Natural killer cell (primary cell): ENCODE results near the gene CNRIP1. TPM values are rescaled to one million over a fixed set of nuclear protein-coding genes. Genes with fewer than 3 reads are reported as not detected.

Experiments
- ATAC-seq, 3 donors: fragments of 150-1000 bp in 2 of 3; fragments of 200-7000 bp in 1 of 3; cut with Tn5 transposase; 1 replicate in 1 of 3; 2 replicates in 2 of 3; pipeline ENCODE4 v1.10.0; 2021; ENCODE audit warnings: mild to moderate bottlenecking in 2 of 3, moderate library complexity in 2 of 3
- DNase-seq, 2 donors: peaks; one replicate each; pipeline versions ENCODE4 v3.0.0 to v3.0.0-alpha.2; 2013 to 2021; ENCODE audit warnings: mixed read lengths in 1 of 2
- H3K27ac ChIP-seq: one replicate; pipeline ENCODE4 v1.5.1; 2013; ENCODE audit warnings: mild to moderate bottlenecking, low read length
- H3K27me3 ChIP-seq: one replicate; pipeline ENCODE4 v1.6.1; 2013; ENCODE audit warnings: low read length; ENCODE audit not compliant: control insufficient read depth, insufficient read depth
- H3K36me3 ChIP-seq: one replicate; pipeline ENCODE4 v1.6.1; 2013; ENCODE audit warnings: low read length; ENCODE audit not compliant: control insufficient read depth, insufficient read depth
- H3K4me1 ChIP-seq: one replicate; pipeline ENCODE4 v1.6.1; 2013; ENCODE audit warnings: low read length; ENCODE audit not compliant: control insufficient read depth, insufficient read depth
- H3K4me3 ChIP-seq: one replicate; pipeline ENCODE4 v1.5.1; 2013; ENCODE audit warnings: low read length
- H3K9me3 ChIP-seq: one replicate; pipeline ENCODE4 v1.6.1; 2013; ENCODE audit warnings: low read length; ENCODE audit not compliant: control insufficient read depth, insufficient read depth
- H3K27ac Mint-ChIP-seq, 2 donors: one replicate each; pipeline ENCODE4 v1.8.0; 2022; ENCODE audit warnings: mild to moderate bottlenecking in 2 of 2, mixed read lengths in 2 of 2, moderate library complexity in 1 of 2
- H3K27me3 Mint-ChIP-seq, 2 donors: one replicate each; pipeline ENCODE4 v1.8.0; 2022; ENCODE audit warnings: low read depth in 2 of 2, mixed read lengths in 2 of 2
- H3K36me3 Mint-ChIP-seq: one replicate; pipeline ENCODE4 v1.8.0; 2022; ENCODE audit warnings: mixed read lengths
- H3K4me1 Mint-ChIP-seq, 2 donors: one replicate each; pipeline ENCODE4 v1.8.0; 2022; ENCODE audit warnings: mixed read lengths in 2 of 2
- H3K4me3 Mint-ChIP-seq: one replicate; pipeline ENCODE4 v1.8.0; 2022; ENCODE audit warnings: mild to moderate bottlenecking, moderate library complexity, mixed read lengths
- H3K9me3 Mint-ChIP-seq, 2 donors: one replicate each; pipeline ENCODE4 v1.8.0; 2022; ENCODE audit warnings: mixed read lengths in 2 of 2
- WGBS: methylation state at CpG from one replicate; pipeline ENCODE4 v1.1.7; 2013; ENCODE audit warnings: missing lambda C conversion rate; ENCODE audit not compliant: insufficient coverage; 5-methylcytosine and 5-hydroxymethylcytosine counted together
- intact Hi-C: fragments of 100-400 bp; cut with micrococcal nuclease; formaldehyde crosslinking; loops from one replicate; pipeline ENCODE4 v1.14.2; 2022
- total RNA-seq, 4 donors: library from RNA; stranded (reverse); fragments of 120-200 nt in 1 of 4; gene quantifications; one replicate each; pipeline versions ENCODE4 v1.2.3 to v1.2.4, GENCODE V29; 2013 to 2022
- TF ChIP-seq, protein P1 (sequence below): fragments of 200-600 bp; IDR thresholded peaks from one replicate; pipeline ENCODE4 v1.8.0; 2022; ENCODE audit warnings: antibody characterized with exemption

The CNRIP1 gene
- total RNA-seq, 3 donors from 2014 or later (not counting 1 experiment from before 2014, with no cell fraction given) = 0.39 to 0.98 TPM; not detected in 1

DNA sequence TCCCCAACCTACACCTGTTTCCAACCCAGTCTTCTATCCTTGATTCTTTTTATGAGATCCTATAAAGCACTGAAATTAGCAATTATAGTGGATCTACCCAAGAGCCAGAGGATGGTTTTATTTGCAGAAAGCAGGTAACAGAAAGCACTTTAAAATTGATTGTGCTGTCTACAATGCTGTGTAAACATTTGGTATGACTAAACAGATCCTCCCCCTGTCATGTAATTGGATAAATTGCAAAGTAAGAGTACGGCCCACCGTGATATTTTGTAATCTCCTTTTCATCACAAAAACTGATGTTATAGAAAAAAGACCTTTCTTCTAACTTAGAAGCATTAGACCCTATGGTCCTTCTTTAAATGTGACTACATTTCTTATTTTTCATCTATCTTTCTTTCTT lies 56.1 kb downstream of the CNRIP1 start:
- Mint-ChIP-seq H3K9me3 (no peaks in the 10 kb centered on the region), H3K4me3 (no peak overlapping the region), H3K27ac (no peak overlapping the region), H3K36me3 (no peaks in the 10 kb centered on the region), H3K4me1 (no peaks in the 10 kb centered on the region), H3K27me3 (peaks cover 8 to 15% of the 10 kb centered on the region in 2 donors)
- Histone ChIP-seq H3K9me3 (no peaks in the 10 kb centered on the region), H3K36me3 (no peaks in the 10 kb centered on the region), H3K4me1 (no peaks in the 10 kb centered on the region), H3K27ac (no peak overlapping the region), H3K4me3 (no peak overlapping the region), H3K27me3 (no peaks in the 10 kb centered on the region)
- intact Hi-C loops = no loop called here
- no peak for ATAC-seq
- no peak for DNase-seq
- TF ChIP-seq, protein P1, sequence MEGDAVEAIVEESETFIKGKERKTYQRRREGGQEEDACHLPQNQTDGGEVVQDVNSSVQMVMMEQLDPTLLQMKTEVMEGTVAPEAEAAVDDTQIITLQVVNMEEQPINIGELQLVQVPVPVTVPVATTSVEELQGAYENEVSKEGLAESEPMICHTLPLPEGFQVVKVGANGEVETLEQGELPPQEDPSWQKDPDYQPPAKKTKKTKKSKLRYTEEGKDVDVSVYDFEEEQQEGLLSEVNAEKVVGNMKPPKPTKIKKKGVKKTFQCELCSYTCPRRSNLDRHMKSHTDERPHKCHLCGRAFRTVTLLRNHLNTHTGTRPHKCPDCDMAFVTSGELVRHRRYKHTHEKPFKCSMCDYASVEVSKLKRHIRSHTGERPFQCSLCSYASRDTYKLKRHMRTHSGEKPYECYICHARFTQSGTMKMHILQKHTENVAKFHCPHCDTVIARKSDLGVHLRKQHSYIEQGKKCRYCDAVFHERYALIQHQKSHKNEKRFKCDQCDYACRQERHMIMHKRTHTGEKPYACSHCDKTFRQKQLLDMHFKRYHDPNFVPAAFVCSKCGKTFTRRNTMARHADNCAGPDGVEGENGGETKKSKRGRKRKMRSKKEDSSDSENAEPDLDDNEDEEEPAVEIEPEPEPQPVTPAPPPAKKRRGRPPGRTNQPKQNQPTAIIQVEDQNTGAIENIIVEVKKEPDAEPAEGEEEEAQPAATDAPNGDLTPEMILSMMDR = no peak
- no CpG with 5 or more reads among the region's 2 CpGs for WGBS

DNA sequence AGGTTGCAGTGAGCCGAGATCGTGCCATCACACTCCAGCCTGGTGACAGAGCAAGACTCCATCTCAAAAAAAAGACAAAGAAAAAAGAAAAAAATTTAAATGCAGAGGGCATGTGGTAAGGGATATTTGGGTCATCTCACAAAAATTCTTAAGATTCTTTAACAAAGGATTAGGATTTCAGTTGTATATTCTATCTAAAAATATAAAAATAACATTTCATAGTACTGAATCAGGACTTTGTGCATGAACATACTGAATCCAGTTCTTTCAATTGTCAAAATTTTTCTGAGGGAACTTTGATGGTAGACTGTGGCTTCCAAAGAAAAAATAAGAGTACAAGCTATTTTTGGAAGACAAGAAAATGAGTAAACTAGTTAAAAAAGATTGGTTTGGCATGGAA lies 60.9 kb downstream of the CNRIP1 start:
- no peaks in the 10 kb centered on the region for H3K27me3 Mint-ChIP-seq

DNA sequence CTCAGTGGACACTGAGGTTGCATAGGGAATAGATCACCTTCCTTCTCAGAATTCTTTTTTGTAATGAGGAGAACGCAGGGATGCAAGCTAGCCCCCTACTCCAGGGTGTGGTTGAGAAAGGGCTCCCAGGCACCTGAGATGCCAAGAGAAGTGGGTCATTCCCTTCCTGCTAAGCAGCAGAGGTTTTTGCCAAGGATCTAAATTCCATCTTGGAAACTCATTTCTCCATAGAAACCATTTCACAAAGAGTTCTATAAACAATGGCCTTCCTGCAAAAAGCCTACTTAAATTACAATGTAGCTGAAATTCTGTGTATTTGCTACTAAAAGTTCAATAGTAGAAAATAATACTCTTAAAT lies 63.7 kb downstream of the CNRIP1 start:
- H3K4me3 Mint-ChIP-seq = no peak overlapping the region
- no peak overlapping the region for H3K27ac ChIP-seq
- H3K27me3 ChIP-seq = no peaks in the 10 kb centered on the region
- ATAC-seq (no peak), DNase-seq (no peak)
- H3K27ac Mint-ChIP-seq = no peak overlapping the region
- peaks cover 4% of the 10 kb centered on the region for H3K36me3 Mint-ChIP-seq
- H3K9me3 Mint-ChIP-seq = no peaks in the 10 kb centered on the region
- H3K4me1 ChIP-seq = no peaks in the 10 kb centered on the region
- no peaks in the 10 kb centered on the region for H3K36me3 ChIP-seq
- no peaks in the 10 kb centered on the region for H3K9me3 ChIP-seq
- intact Hi-C loops = no loop called here
- H3K4me3 ChIP-seq = no peak overlapping the region
- TF ChIP-seq, protein P1 = no peak
- peaks cover 14 to 27% of the 10 kb centered on the region in 2 donors for H3K4me1 Mint-ChIP-seq
- 100% methylated on average over 1 of the region's 1 CpG for WGBS
- H3K27me3 Mint-ChIP-seq = peaks cover 0 to 1% of the 10 kb centered on the region in 2 donors

More for the DNA sequence above, 60.9 kb downstream of the CNRIP1 start:
- Mint-ChIP-seq H3K27ac (no peak overlapping the region), H3K36me3 (no peaks in the 10 kb centered on the region), H3K4me1 (peaks cover 0 to 10% of the 10 kb centered on the region in 2 donors), H3K9me3 (no peaks in the 10 kb centered on the region), H3K4me3 (no peak overlapping the region)
- no peak for ATAC-seq
- Histone ChIP-seq H3K9me3 (no peaks in the 10 kb centered on the region), H3K27me3 (no peaks in the 10 kb centered on the region), H3K4me1 (no peaks in the 10 kb centered on the region), H3K36me3 (no peaks in the 10 kb centered on the region), H3K27ac (no peak overlapping the region), H3K4me3 (no peak overlapping the region)
- intact Hi-C loops = no loop called here
- WGBS = 100% methylated on average over 2 of the region's 2 CpGs
- DNase-seq = no peak
- TF ChIP-seq, protein P1 = no peak
